ENCODE results near the gene MEX3B. TPM values are rescaled to one million over a fixed set of nuclear protein-coding genes. Genes with fewer than 3 reads are reported as not detected.
"Not testable (repeated sequence)": the region's sequence is repeated elsewhere in the genome, so short reads cannot be mapped to it uniquely, and the experiment has no call there.

Gene MEX3B
- total RNA-seq, 4 donors from 2014 or later = 0.22 to 0.57 (median 0.26) TPM; not detected in 1

DNA sequence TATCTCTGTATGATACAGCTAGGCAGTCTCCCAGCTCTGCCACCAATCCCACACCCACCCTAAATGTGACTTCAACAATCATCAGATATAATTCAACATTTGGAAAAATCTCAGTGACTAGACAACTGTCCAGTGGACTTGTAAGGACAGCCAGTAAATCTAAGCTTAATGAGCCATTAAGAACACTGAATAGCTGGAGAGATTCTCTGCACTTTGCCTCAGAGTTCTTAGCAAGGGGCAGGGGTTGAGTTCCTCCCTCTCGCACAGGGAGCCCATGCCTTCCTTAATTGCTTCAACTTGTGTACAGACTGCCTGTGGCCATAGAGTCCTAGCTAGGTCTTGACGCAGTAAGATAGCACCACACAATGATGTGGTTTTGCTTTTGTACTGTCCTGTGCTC is 15.6 kb downstream of the MEX3B start:
- intact Hi-C loops (cut with DNase I) = no loop called here
- DNase-seq = no peak
- 83 to 95% methylated on average over 2 of the region's 2 CpGs for WGBS, 2 donors
- no peaks in the 10 kb centered on the region for H3K36me3 ChIP-seq
- no peak overlapping the region for H3K4me3 ChIP-seq
- no peaks in the 10 kb centered on the region for H3K27me3 ChIP-seq
- H3K9me3 ChIP-seq = no peaks in the 10 kb centered on the region
- TF ChIP-seq, protein P1, sequence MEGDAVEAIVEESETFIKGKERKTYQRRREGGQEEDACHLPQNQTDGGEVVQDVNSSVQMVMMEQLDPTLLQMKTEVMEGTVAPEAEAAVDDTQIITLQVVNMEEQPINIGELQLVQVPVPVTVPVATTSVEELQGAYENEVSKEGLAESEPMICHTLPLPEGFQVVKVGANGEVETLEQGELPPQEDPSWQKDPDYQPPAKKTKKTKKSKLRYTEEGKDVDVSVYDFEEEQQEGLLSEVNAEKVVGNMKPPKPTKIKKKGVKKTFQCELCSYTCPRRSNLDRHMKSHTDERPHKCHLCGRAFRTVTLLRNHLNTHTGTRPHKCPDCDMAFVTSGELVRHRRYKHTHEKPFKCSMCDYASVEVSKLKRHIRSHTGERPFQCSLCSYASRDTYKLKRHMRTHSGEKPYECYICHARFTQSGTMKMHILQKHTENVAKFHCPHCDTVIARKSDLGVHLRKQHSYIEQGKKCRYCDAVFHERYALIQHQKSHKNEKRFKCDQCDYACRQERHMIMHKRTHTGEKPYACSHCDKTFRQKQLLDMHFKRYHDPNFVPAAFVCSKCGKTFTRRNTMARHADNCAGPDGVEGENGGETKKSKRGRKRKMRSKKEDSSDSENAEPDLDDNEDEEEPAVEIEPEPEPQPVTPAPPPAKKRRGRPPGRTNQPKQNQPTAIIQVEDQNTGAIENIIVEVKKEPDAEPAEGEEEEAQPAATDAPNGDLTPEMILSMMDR (IDR thresholded peaks at IDR 0.05) = no peak
- TF ChIP-seq POLR2A (IDR thresholded peaks at IDR 0.05) = no peak
- no peaks in the 10 kb centered on the region for H3K4me1 ChIP-seq
- no peak overlapping the region for H3K27ac ChIP-seq

DNA sequence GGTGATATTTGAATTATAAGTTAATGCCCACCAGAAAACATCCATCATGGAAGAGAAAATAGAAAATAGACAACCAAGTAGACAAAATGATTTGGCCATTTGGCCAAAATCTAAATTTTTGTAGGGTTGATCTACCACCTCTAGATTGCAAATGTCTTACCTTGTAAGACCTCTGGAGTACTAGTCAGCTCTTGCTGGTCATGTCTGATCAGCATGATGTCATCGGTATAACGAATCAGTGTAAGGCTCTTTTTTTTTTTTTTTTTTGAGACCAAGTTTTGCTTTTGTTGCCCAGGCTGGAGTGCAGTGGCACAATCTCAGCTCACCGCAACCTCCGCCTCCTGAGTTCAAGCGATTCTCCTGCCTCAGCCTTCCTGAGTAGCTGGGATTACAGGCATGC is 17.7 kb downstream of the MEX3B start:
- H3K4me1 ChIP-seq; intact Hi-C loops (cut with DNase I); H3K27me3 ChIP-seq; DNase-seq; H3K36me3 ChIP-seq; H3K9me3 ChIP-seq; H3K4me3 ChIP-seq; H3K27ac ChIP-seq: not testable (repeated sequence)
- 52 to 78% methylated on average over 4 to 5 of the region's 5 CpGs for WGBS, 2 donors

DNA sequence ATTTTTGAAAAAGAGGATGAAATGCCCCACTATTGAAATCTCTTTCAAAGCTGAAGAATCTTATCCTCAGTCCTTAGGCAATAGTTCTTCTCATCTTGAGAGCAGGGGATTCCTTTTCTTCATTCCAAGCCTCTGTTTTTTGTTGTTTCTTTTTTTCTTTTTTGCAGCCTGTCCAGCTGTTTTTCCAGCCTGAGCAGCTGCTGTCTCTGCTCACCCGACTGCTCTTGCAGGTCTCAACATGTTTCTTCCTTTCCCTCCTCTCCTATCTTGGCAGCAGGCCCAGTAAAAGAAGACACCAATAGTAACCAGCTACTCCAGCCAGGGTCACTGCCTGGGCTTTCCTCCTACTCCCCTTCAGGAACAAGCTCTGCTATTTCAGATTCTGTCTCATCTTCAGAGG is 23.8 kb downstream of the MEX3B start:
- Histone ChIP-seq H3K27me3 (no peaks in the 10 kb centered on the region), H3K36me3 (no peaks in the 10 kb centered on the region), H3K4me3 (no peak overlapping the region), H3K4me1 (peaks cover 0 to 8% (median 0%) of the 10 kb centered on the region in 3 donors), H3K27ac (no peak overlapping the region), H3K9me3 (no peaks in the 10 kb centered on the region)
- intact Hi-C loops (cut with DNase I) = no loop called here
- no peak for TF ChIP-seq POLR2A (IDR thresholded peaks at IDR 0.05)
- TF ChIP-seq, protein P1 (IDR thresholded peaks at IDR 0.05) = no peak
- 0% methylated on average over 1 of the region's 1 CpG for WGBS, 2 donors
- no peak for DNase-seq

DNA sequence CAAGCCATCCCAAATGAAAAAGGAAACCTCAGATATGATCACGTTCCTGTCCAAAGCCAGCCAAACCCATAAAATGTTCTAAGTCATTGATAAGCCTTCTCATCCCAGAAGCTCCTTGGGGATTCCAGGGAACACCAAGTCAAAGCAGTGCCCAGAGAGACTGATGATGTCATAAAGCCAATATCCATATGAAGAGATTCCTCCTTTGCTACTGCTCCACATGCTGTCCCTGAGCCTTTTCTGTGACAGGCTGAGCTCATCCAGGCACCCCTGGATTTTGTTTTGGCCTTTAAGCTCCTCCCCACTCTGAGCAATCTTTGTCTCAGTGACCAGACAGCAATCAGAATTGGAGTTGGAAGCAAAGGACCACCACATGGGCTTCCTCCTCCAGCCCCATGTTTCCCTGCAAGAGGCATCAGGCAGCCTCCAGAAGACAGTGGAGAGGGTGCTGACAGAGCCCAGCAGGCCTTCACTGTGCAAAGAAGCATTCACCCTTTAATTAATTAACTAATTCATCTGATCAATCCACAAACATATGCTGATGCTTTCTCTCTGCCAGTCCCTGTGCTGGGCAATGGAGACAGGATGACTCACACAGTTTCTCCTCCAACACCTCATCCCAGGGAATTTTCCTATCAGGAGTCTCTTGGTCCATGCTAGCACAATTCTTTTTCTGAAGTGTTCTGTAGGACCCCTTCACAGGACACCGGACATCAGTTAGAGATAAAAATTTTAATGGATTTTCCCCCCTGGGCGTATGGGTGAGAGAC is 25.0 kb downstream of the MEX3B start:
- H3K4me1 ChIP-seq = peaks cover 0 to 8% (median 0%) of the 10 kb centered on the region in 3 donors
- H3K27ac ChIP-seq = no peak overlapping the region
- no peak for TF ChIP-seq POLR2A (IDR thresholded peaks at IDR 0.05)
- TF ChIP-seq, protein P1 (IDR thresholded peaks at IDR 0.05) = no peak
- H3K9me3 ChIP-seq = no peaks in the 10 kb centered on the region
- no peak for DNase-seq
- WGBS, 2 donors = 66 to 69% methylated on average over 3 of the region's 3 CpGs
- H3K27me3 ChIP-seq = no peaks in the 10 kb centered on the region
- intact Hi-C loops (cut with DNase I) = no loop called here
- no peaks in the 10 kb centered on the region for H3K36me3 ChIP-seq
- H3K4me3 ChIP-seq = no peak overlapping the region

DNA sequence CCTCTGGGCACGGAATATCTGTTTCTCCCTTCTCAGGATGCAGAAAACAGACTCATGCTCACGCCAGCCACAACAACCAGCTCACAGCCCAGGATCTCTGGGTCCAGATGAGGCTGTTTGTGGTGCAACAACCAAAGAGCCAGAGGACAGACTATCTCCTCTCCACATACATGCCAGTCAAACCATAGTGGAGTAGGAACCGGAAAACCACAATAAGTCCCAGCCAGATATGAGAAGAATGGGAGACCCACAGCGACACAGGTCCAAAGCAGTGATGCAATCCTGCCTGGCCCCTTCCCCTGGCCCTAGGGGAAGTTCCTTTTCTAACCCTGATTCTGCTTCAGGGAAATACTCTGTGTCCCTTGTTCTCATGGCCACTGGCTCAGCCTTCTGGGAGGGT is 27.6 kb downstream of the MEX3B start:
- Histone ChIP-seq H3K36me3 (no peaks in the 10 kb centered on the region), H3K4me1 (peaks cover 0 to 8% (median 0%) of the 10 kb centered on the region in 3 donors), H3K4me3 (no peak overlapping the region), H3K27me3 (no peaks in the 10 kb centered on the region), H3K9me3 (no peaks in the 10 kb centered on the region), H3K27ac (no peak overlapping the region)
- intact Hi-C loops (cut with DNase I) = no loop called here
- WGBS, 2 donors = 72 to 73% methylated on average over 3 to 4 of the region's 4 CpGs
- TF ChIP-seq, protein P1 (IDR thresholded peaks at IDR 0.05) = no peak
- TF ChIP-seq POLR2A (IDR thresholded peaks at IDR 0.05) = no peak
- no peak for DNase-seq

Measured in esophagus squamous epithelium (tissue), 5 donors.